Effector CD8-positive, alpha-beta T cell (primary cell): Measurements from ENCODE around the gene TLR5.

ENCODE experiments used
- DNase-seq: peaks from one replicate; lab custom pipeline; 2025; lab: John Stamatoyannopoulos, UW

The TLR5 gene

DNA sequence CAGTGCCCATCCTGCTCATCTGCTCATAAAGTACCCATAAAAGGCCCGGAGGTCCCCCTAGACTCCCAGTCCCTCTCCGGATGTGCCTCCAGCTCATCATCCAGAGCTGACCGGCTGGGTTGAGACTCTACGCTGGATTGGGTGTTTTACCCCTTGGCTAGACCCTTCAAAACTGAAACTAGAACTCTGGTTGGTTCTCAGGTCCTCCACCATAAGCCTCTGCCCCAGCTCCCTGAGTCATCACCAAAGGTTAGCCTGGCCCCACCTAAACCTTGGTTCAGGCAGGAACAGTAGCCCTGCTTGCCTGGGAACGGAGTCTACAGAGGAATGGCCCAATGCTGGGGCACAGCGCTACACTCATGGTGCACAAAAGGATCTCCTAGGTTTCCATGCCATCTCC is 75.1 kb downstream of the TLR5 start:
- no peak for DNase-seq

DNA sequence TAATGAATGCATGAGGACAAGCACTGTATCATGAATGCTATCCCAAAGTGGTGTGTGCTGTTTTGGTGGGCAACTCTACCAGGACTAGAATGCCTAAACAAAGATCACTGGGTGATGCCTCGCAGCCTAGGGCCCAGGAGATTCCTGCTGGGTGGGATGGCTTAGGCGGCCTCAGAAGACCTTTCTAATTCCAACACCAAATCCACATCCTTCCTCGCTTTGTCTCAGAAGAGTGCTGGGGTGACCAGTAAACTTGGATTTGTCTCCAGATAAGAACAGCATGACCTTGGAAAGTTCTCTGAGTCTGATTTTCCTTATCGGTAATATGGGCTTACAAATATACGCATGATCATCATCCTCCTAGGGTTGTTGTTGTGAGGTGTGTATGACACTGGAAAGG is 76.6 kb downstream of the TLR5 start:
- no peak for DNase-seq

DNA sequence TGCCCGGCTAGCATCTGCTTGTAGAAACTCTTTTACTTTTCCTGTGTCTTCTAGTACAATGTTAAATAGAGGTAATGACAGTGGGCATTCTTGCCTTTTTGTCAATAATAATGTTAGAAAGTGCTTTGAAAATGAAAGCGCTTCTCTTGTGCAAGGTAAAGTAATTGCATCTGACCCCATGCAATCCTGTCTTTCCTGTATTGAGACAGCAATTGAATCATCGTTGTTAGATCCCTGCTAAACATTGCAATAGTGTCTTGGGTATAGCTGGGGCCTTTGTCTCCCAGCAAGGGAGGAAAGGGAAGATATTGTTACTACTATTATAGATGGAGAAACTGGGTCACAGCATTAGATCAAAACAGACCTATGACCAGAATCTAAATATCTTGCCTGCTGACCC is 80.9 kb downstream of the TLR5 start:
- DNase-seq: no peak

DNA sequence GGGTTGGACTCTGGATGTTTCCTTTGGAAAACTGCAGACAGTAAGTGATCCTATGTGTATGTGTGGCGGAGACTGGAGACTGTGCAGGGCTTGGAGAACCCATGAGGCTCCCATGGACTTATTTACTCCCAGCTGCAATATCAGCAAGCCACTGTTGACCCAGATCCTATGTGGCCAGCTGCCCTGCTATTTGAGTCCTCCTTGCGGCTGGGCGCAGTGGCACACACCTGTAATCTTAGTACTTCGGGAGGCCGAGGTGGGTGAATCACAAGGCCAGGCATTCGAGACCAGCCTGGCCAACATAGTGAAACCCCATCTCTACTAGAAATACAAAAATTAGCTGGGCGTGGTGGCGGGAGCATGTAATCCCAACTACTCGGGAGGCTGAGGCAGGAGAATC is 83.5 kb downstream of the TLR5 start:
- no peak for DNase-seq
